Measurements from ENCODE around the gene MOB3A. TPM values are rescaled to one million over a fixed set of nuclear protein-coding genes. Genes with fewer than 3 reads are reported as not detected.
A peak's percentile ranks its signal among the peaks of the same experiment; 100 is the strongest.

The MOB3A gene
- total RNA-seq (ENCODE audit: unreplicated experiment): 66.0 TPM
- long read RNA-seq, transcript MOB3A-201 (5 exons, 3,391 nt): major isoform, 5 of 15 reads
- long read RNA-seq, partial matches to known transcripts: 0 of 15 reads
- long read RNA-seq, other reads (novel, unspliced or antisense): 9 of 15 reads

DNA sequence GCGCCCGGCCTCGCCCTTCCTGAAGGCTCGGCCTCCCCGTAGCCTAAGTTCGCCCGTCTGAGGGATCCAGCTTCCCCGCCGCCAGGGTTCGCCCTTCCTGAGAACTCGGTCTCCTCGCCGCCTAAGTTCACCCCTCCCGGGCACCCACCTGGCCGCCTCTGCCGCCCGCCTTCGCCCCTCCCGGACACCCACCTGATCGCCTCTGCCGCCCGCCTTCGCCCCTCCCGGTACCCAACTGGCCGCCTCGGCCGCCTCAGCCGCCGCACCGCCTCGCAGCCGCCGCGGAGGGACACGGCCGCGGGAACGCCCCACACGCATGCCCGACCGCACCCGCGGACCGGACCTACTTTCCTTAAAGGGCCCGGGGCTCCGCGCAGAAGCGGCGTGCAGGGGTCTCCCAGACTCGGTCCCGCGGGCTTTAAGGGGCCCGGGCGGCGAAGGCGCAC, at the start of gene MOB3A:
MOB3A (minus strand) TSS at position 293 of the 446 bp plus-strand sequence. CDS start 17,766 bp downstream, outside the sequence.
- H3K9me3 Mint-ChIP-seq (ENCODE audit: unreplicated experiment): peaks cover 7% of the 10 kb centered on the region
- peaks cover 3% of the 10 kb centered on the region for H3K27me3 Mint-ChIP-seq (ENCODE audit: unreplicated experiment)
- peak within 1 kb of the TSS; percentile 86 for H3K4me3 Mint-ChIP-seq (ENCODE audit: unreplicated experiment)
- peak within 1 kb of the TSS; percentile 59 for H3K27ac Mint-ChIP-seq (ENCODE audit: unreplicated experiment)
- peaks cover 6% of the 10 kb centered on the region for H3K4me1 Mint-ChIP-seq (ENCODE audit: low read depth, unreplicated experiment)
- peak; percentile 89 for DNase-seq
- TF ChIP-seq, protein P1, sequence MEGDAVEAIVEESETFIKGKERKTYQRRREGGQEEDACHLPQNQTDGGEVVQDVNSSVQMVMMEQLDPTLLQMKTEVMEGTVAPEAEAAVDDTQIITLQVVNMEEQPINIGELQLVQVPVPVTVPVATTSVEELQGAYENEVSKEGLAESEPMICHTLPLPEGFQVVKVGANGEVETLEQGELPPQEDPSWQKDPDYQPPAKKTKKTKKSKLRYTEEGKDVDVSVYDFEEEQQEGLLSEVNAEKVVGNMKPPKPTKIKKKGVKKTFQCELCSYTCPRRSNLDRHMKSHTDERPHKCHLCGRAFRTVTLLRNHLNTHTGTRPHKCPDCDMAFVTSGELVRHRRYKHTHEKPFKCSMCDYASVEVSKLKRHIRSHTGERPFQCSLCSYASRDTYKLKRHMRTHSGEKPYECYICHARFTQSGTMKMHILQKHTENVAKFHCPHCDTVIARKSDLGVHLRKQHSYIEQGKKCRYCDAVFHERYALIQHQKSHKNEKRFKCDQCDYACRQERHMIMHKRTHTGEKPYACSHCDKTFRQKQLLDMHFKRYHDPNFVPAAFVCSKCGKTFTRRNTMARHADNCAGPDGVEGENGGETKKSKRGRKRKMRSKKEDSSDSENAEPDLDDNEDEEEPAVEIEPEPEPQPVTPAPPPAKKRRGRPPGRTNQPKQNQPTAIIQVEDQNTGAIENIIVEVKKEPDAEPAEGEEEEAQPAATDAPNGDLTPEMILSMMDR (IDR thresholded peaks at IDR 0.05; ENCODE audit: partially characterized antibody, unreplicated experiment): peak; percentile 41
- H3K36me3 Mint-ChIP-seq (ENCODE audit: unreplicated experiment): no peaks in the 10 kb centered on the region

DNA sequence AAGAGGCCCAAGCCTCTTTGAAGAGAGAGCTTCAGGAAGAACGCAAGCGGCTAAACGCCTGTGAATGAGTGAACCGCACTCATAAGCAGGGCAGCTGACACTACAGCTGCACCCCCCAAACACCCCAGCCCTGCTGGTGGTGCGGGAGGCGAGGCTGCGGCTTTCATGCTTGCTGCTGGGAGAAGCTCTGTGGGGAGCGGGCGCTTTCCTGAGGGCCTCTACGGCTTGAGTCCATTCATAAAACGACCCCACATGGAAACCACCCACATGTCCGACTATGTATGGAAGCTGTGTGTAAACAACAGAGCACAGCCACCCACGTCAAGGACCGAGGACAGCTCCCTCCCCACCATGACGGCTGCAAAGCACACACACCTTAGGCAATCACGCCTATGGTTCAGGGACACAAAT, 49.7 kb upstream of the MOB3A start:
- peaks cover 4% of the 10 kb centered on the region for H3K27me3 Mint-ChIP-seq (ENCODE audit: unreplicated experiment)
- no peak for DNase-seq

DNA sequence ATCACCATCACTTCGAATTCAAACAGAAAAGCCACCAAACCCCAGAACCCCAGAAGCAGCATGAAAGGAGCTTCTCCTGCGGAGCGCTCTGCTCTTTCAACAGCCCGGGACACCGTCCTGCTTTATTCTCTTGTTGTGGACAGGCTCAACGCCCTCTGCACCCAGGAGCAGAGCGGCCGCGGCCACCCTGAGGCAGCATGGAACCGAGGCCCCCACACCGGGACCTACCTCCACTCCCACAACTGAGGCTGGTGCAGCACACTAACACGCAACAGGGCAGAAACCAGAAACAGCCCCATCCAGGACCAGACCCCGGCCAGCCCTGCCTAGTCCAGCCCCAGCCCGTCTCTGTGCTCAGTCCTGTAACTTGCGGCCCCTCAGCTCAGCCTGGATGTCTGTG, 48.1 kb upstream of the MOB3A start:
- peak overlapping the region; percentile 94 for H3K27ac Mint-ChIP-seq (ENCODE audit: unreplicated experiment)
- H3K4me1 Mint-ChIP-seq (ENCODE audit: low read depth, unreplicated experiment): peaks cover 20% of the 10 kb centered on the region
- H3K9me3 Mint-ChIP-seq (ENCODE audit: unreplicated experiment): peaks cover 5% of the 10 kb centered on the region
- H3K4me3 Mint-ChIP-seq (ENCODE audit: unreplicated experiment): peak overlapping the region; percentile 16
- H3K27me3 Mint-ChIP-seq (ENCODE audit: unreplicated experiment): peaks cover 5% of the 10 kb centered on the region
- no peaks in the 10 kb centered on the region for H3K36me3 Mint-ChIP-seq (ENCODE audit: unreplicated experiment)
- TF ChIP-seq, protein P1 (IDR thresholded peaks at IDR 0.05; ENCODE audit: partially characterized antibody, unreplicated experiment): no peak
- DNase-seq: no peak

More for the DNA sequence above, 49.7 kb upstream of the MOB3A start:
- no peaks in the 10 kb centered on the region for H3K36me3 Mint-ChIP-seq (ENCODE audit: unreplicated experiment)
- peaks cover 8% of the 10 kb centered on the region for H3K9me3 Mint-ChIP-seq (ENCODE audit: unreplicated experiment)
- peak overlapping the region; percentile 94 for H3K27ac Mint-ChIP-seq (ENCODE audit: unreplicated experiment)
- TF ChIP-seq, protein P1 (IDR thresholded peaks at IDR 0.05; ENCODE audit: partially characterized antibody, unreplicated experiment): no peak
- H3K4me1 Mint-ChIP-seq (ENCODE audit: low read depth, unreplicated experiment): peaks cover 22% of the 10 kb centered on the region
- peak overlapping the region; percentile 69 for H3K4me3 Mint-ChIP-seq (ENCODE audit: unreplicated experiment)

DNA sequence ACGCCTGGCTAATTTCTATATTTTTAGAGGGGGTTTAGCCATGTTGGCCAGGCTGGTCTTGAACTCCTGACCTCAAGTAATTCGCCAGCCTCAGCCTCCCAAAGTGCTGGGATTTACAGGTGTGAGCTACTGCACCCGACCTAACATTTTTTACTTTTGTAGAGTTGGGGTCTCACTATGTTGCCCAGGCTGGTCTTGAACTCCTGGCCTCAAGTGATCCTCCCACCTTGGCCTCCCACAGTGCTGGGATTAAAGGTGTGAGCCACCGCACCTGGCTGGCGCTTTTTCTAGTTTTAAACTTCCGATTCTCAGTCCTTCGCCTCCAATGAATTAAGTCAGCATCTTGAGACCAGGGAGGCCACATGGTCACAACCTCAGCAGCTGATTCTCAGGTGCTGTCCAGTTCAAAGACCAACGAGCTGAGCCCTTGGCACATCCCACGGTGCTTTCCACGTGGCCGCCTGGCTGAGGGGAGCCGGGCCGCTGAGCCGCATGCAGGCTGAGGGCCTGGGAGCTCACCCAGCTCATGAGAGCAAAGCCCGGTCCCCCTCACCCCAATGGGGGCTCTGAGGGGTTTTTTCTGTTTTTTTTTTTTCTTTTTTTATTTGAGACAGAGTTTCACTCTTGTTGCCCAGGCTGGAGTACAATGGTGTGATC, 46.2 kb upstream of the MOB3A start:
- DNase-seq: no peak
- Mint-ChIP-seq H3K27me3 (ENCODE audit: unreplicated experiment) (peaks cover 5% of the 10 kb centered on the region), H3K36me3 (ENCODE audit: unreplicated experiment) (no peaks in the 10 kb centered on the region), H3K27ac (ENCODE audit: unreplicated experiment) (no peak overlapping the region), H3K9me3 (ENCODE audit: unreplicated experiment) (peaks cover 5% of the 10 kb centered on the region), H3K4me1 (ENCODE audit: low read depth, unreplicated experiment) (peaks cover 20% of the 10 kb centered on the region), H3K4me3 (ENCODE audit: unreplicated experiment) (no peak overlapping the region)
- TF ChIP-seq, protein P1 (IDR thresholded peaks at IDR 0.05; ENCODE audit: partially characterized antibody, unreplicated experiment): no peak

DNA sequence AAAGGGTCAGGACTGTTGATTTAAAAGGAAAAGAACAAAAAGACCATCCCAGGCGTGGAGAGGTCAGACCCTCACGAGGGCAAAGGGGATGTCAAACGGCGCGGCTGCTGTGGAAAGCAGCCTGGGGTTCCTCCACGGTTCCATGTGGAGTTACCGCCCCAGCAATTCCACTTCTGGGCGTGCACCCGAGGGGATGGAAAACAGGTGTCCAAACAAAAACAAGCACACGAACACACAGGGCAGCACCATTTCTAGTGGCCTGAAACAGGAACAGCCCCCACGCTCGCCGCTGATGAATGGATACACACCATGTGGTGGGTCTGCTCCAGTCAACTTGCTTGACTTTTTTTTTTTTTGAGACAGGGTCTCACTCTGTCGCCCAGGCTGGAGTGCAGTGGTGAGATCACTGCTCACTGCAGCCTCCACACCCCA, 44.0 kb upstream of the MOB3A start:
- Mint-ChIP-seq H3K27ac (ENCODE audit: unreplicated experiment) (peak overlapping the region; percentile 75), H3K27me3 (ENCODE audit: unreplicated experiment) (peaks cover 5% of the 10 kb centered on the region), H3K4me1 (ENCODE audit: low read depth, unreplicated experiment) (peaks cover 11% of the 10 kb centered on the region), H3K4me3 (ENCODE audit: unreplicated experiment) (peak overlapping the region; percentile 25), H3K36me3 (ENCODE audit: unreplicated experiment) (no peaks in the 10 kb centered on the region), H3K9me3 (ENCODE audit: unreplicated experiment) (peaks cover 4% of the 10 kb centered on the region)
- TF ChIP-seq, protein P1 (IDR thresholded peaks at IDR 0.05; ENCODE audit: partially characterized antibody, unreplicated experiment): no peak
- no peak for DNase-seq
